Stimulated activated CD8-positive, alpha-beta memory T cell treated with anti-CD3 and anti-CD28 coated beads, Interleukin-12 subunit alpha, Interleukin-12 subunit beta, amount 100 ng/mL, for 1 hour (primary cell): ENCODE results near the gene IKZF3.
"Not testable (repeated sequence)": the region's sequence is repeated elsewhere in the genome, so short reads cannot be mapped to it uniquely, and the experiment has no call there.

Source experiments
- DNase-seq: peaks from one replicate; pipeline ENCODE4 v3.0.0-alpha.2; 2020; ENCODE audit warnings: low read depth

The IKZF3 gene

DNA sequence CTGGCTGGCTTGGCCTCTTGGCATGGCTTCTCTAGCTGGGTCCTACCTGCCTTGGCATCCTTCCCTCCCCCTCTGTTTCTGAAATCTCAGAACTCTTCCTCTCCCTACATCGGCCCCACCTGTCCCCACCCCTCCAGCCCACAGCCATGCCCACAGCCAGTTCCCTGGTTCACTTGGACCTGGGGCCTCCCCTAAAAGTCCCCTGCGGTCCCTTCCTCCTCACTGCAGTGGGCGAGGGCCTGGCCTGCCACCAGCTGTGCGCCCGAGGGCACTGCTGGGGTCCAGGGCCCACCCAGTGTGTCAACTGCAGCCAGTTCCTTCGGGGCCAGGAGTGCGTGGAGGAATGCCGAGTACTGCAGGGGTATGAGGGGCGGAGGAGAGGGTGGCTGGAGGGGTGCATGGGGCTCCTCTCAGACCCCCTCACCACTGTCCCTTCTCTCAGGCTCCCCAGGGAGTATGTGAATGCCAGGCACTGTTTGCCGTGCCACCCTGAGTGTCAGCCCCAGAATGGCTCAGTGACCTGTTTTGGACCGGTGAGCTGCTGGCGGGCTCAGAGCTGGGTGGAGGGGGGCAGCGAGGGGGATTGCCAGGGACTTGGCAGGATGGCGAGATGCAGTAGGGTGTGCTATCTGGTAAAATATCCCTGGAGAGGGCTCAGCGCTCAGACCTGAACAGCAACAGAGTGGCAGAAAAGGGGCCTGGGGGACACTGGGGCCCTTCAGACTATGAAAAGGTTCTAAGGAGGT is 147.9 kb downstream of the IKZF3 start:
- no peak for DNase-seq

DNA sequence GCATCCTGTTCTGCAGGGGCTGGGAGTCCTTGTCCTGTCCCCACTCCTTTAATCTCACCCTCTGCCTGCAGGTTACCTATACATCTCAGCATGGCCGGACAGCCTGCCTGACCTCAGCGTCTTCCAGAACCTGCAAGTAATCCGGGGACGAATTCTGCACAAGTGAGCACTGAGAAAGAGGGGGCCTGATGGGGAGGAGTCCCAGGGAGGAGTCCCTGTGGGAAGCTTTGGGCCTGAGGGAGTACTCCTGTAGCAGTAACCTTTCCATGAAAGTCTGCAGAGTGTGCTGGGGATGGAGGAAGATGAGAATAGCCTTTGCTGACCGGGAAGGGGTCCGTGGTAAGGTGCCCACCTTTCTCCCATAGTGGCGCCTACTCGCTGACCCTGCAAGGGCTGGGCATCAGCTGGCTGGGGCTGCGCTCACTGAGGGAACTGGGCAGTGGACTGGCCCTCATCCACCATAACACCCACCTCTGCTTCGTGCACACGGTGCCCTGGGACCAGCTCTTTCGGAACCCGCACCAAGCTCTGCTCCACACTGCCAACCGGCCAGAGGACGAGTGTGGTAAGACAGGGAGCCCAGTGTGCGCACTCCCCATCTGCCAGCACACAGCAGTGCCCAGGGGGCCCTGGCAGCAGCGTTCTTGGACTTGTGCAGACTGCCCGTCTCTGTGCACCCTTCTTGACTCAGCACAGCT is 148.6 kb downstream of the IKZF3 start:
- no peak for DNase-seq

DNA sequence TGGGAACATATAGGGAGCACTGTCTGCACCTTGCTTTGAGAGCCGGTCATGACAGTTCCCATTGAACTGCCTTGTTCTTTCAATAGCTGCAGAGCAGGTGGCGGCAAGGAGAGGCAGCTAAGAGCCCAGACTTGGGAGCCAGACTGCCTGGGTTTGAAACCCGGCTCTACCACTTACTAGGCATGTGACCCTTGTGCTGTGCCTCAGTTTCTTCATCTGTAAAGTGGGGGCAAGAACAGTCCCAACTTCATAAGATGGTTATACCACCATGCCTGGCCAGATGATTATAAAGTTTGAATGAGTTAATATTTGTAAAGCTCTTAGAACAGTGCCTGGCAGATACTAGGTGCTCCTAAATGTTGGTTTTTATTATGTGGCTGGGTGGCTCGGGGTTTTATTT is 149.9 kb downstream of the IKZF3 start:
- no peak for DNase-seq

DNA sequence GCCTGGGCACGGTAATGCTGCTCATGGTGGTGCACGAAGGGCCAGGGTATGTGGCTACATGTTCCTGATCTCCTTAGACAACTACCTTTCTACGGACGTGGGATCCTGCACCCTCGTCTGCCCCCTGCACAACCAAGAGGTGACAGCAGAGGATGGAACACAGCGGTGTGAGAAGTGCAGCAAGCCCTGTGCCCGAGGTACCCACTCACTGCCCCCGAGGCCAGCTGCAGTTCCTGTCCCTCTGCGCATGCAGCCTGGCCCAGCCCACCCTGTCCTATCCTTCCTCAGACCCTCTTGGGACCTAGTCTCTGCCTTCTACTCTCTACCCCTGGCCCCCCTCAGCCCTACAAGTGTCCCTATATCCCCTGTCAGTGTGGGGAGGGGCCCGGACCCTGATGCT is 152.3 kb downstream of the IKZF3 start:
- DNase-seq = no peak

DNA sequence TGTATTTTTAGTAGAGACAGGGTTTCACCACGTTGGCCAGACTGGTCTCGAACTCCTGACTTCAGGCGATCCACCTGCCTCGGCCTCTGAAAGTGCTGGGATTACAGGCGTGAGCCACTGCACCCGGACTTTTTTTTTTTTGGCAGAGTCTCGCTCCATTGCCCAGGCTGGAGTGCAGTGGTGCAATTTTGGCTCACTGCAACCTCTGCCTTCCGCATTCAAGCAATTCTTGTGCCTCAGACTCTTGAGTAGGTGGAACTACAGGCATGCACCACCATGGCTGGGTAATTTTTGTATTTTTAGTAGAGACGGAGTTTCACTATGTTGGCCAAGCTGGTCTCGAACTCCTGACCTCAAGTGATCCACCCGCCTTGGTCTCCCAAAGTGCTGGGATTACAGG is 153.0 kb downstream of the IKZF3 start:
- not testable (repeated sequence) for DNase-seq

DNA sequence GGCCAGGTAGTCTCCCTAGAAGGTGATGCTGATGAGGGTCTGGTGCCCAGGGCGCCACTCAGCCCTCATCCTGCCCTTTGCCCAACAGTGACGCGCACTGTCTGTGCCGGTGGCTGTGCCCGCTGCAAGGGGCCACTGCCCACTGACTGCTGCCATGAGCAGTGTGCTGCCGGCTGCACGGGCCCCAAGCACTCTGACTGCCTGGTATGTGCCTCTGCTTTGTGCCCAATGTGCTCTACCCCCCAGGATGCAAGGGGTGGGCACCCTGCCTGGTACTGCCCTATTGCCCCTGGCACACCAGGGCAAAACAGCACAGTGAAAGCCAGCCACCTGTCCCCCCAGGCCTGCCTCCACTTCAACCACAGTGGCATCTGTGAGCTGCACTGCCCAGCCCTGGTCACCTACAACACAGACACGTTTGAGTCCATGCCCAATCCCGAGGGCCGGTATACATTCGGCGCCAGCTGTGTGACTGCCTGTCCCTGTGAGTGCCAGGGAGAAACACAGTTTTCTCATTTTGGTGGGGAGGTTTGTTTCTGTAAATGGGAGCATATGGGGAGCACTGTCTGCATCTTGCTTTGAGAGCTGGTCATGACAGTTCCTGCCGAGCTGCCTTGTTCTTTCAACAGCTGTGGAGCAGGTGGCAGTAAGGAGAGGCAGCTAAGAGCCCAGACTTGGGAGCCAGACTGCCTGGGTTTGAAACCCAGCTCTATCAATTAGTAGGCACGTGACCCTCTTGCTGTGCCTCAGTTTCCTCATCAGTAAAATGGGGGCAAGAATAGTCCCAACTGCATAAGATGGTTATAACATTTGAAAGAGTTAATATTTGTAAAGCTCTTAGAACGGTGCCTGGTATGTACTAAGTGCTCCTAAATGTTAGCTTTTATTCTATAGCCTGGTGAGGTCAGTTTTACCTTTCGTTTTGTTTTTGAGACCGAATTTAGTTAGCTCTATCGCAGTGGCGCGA is 153.8 kb downstream of the IKZF3 start:
- DNase-seq = no peak

DNA sequence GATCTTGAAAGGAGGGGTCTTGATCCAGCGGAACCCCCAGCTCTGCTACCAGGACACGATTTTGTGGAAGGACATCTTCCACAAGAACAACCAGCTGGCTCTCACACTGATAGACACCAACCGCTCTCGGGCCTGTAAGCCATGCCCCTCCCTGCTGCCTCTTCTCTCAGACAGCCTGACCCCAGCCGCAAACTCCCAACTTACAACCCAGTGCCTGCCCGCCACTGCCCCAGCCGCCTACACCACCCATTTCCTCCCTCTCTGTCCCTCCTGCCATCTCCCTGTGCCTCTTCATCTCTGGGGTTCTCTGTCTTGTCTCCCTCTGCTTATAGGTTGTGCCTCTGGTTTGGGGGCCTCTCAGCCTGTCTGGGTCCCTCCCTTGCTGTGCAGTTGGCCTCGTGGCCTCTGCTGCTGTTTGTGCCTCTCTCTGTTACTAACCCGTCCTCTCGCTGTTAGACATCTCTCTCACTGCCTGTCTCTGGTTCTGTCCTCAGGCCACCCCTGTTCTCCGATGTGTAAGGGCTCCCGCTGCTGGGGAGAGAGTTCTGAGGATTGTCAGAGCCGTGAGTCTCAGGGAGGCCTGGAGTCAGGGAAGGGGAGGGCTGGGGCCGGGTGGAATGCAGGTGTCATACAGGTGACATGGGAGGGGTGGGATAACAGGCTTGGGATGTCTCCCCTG is 154.7 kb downstream of the IKZF3 start:
- no peak for DNase-seq
